Measurements from ENCODE around the gene SARDH. TPM values are rescaled to one million over a fixed set of nuclear protein-coding genes. Genes with fewer than 3 reads are reported as not detected.
A peak's percentile ranks its signal among the peaks of the same experiment; 100 is the strongest.
"Not testable (repeated sequence)": the region's sequence is repeated elsewhere in the genome, so short reads cannot be mapped to it uniquely, and the experiment has no call there.

The SARDH gene
- total RNA-seq, 2 experiments from 2014 or later: 5.5 to 5.6 TPM

DNA sequence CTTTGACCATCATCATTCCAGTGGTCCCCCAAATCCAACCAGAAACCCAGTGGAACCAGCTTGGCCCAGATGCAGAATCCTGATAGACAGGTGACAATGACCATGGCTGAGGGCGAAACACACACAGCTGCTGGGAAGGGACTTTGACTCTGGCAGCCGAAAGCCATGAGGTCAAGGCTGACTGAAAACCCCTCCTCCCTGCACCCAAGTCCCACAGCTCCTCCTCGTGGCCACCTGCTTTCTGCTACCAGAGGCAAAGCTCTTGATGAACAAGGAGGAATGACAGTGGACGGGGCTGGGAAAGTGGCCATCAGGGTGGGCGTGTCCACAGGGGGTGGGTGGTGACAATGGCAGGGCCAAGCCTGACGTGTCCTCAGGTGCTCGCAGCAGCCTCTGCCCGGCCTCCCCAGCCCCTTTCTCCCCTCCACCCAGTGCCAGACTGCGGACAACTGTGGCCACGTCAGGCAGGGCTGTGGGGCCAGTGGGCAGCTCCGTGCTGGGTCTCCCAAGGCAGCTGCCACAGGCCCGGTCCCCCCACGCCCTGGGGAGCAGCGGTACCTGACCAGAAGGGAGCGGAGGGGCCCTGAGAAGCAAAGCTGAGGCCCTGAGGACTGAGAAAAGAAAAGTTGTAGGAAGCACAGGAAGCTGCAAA is 30.8 kb upstream of the SARDH start:
- Mint-ChIP-seq H3K9me3 (peaks cover 8% of the 10 kb centered on the region), H3K27ac (no peak overlapping the region), H3K27me3 (no peaks in the 10 kb centered on the region), H3K4me1 (ENCODE audit: low read depth) (no peaks in the 10 kb centered on the region), H3K36me3 (ENCODE audit: low read depth) (peaks cover 16% of the 10 kb centered on the region), H3K4me3 (no peak overlapping the region)
- CTCF ChIA-PET: interaction anchor here (1.1 to 1.6 kb wide), 3 partner anchors 10 to 26 kb away, joined by 3 to 5 read pairs (median 3); no protein-coding TSS in a partner anchor
- ATAC-seq (no peak), DNase-seq (peak; percentile 25)
- intact Hi-C loops (cut with micrococcal nuclease): no loop called here
- POLR2A ChIA-PET: no interaction called here
- TF ChIP-seq, protein P1, sequence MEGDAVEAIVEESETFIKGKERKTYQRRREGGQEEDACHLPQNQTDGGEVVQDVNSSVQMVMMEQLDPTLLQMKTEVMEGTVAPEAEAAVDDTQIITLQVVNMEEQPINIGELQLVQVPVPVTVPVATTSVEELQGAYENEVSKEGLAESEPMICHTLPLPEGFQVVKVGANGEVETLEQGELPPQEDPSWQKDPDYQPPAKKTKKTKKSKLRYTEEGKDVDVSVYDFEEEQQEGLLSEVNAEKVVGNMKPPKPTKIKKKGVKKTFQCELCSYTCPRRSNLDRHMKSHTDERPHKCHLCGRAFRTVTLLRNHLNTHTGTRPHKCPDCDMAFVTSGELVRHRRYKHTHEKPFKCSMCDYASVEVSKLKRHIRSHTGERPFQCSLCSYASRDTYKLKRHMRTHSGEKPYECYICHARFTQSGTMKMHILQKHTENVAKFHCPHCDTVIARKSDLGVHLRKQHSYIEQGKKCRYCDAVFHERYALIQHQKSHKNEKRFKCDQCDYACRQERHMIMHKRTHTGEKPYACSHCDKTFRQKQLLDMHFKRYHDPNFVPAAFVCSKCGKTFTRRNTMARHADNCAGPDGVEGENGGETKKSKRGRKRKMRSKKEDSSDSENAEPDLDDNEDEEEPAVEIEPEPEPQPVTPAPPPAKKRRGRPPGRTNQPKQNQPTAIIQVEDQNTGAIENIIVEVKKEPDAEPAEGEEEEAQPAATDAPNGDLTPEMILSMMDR (IDR thresholded peaks at IDR 0.05): no peak

DNA sequence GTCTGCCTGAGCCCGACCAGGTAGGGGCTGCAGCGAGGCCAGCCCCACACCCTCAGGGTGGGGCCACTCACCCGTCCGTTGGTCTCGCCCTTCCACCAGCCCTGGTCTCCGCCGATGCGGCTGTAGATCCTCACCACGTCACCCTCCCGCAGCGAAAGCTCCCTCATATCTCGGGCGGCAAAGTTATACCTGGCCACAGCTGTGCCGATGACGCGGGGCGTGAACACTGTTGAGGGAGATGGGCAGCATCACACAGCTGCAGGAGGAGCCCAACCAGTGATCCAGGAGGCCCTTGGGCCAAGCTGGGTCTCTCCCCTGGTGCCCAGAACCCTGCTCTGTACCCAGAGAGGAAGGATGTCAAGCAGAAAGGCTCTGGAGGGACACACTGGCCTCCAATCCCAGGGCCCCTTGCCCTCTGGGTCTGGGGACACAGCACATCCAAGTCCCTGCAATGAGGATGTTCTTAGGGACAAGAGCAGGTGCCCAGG is 30.3 kb upstream of the SARDH start:
- CTCF ChIA-PET: interaction anchor here (1.1 to 1.6 kb wide), 3 partner anchors 10 to 25 kb away, joined by 3 to 5 read pairs (median 3); no protein-coding TSS in a partner anchor

DNA sequence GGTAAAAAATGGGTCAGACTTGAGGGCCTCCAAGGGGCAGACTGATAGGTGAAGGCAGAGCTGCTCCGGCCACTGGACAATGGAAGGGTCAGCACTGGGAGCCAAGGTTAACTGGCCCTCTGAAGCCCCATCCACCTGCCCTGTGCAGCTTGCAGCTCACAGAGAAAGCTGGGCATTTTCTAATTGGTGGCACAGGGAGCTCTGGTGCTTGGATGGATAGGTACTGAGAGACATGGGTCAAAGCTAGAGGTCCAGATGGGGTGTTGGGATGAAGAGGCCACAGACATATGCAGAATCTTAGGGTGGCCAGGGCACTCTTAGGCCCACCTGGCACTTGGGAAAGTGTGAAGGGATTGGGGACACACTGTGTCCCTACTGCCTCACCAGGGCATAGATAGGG is 29.5 kb upstream of the SARDH start:
- CTCF ChIA-PET: interaction anchor here (1.4 kb wide), 1 partner anchor 25 kb away, joined by 5 read pairs; no protein-coding TSS in a partner anchor

More for the DNA sequence above, 30.3 kb upstream of the SARDH start:
- TF ChIP-seq, protein P1 (IDR thresholded peaks at IDR 0.05): no peak
- no peaks in the 10 kb centered on the region for H3K4me1 Mint-ChIP-seq (ENCODE audit: low read depth)
- H3K27me3 Mint-ChIP-seq: no peaks in the 10 kb centered on the region
- H3K27ac Mint-ChIP-seq: no peak overlapping the region
- peaks cover 8% of the 10 kb centered on the region for H3K9me3 Mint-ChIP-seq
- H3K4me3 Mint-ChIP-seq: no peak overlapping the region
- ATAC-seq (no peak), DNase-seq (no peak)
- intact Hi-C loops (cut with micrococcal nuclease): no loop called here
- POLR2A ChIA-PET: no interaction called here
- peaks cover 19% of the 10 kb centered on the region for H3K36me3 Mint-ChIP-seq (ENCODE audit: low read depth)

DNA sequence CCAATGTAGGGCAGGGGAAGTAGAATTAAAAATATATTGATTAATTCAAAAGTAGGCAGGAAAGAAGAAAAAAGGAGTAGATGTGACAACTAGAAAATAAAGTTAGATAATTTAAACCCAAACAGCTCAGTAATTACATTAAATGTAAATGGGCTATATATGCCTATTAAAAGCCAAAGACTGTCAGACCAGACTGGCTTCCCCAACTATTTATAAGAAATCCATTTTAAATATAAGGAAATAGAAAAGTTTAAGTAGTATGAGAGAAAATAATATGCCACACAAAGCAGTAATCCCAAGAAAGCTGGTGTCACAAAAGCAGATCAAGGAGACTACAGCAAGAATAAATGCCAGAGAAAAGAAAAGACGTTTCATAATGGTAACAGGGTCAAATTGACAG is 28.9 kb upstream of the SARDH start:
- no peak for ATAC-seq
- TF ChIP-seq, protein P1 (IDR thresholded peaks at IDR 0.05): no peak
- CTCF ChIA-PET: interaction anchor here (0.9 kb wide), 1 partner anchor 42 kb away, joined by 3 read pairs; no protein-coding TSS in a partner anchor
- no peaks in the 10 kb centered on the region for H3K4me1 Mint-ChIP-seq (ENCODE audit: low read depth)
- H3K36me3 Mint-ChIP-seq (ENCODE audit: low read depth): peaks cover 19% of the 10 kb centered on the region
- no peak overlapping the region for H3K4me3 Mint-ChIP-seq
- DNase-seq: no peak
- peaks cover 8% of the 10 kb centered on the region for H3K9me3 Mint-ChIP-seq
- POLR2A ChIA-PET: no interaction called here
- no peak overlapping the region for H3K27ac Mint-ChIP-seq
- intact Hi-C loops (cut with micrococcal nuclease): no loop called here
- no peaks in the 10 kb centered on the region for H3K27me3 Mint-ChIP-seq

More for the DNA sequence above, 29.5 kb upstream of the SARDH start:
- no peak for ATAC-seq
- TF ChIP-seq, protein P1 (IDR thresholded peaks at IDR 0.05): no peak
- no peaks in the 10 kb centered on the region for H3K27me3 Mint-ChIP-seq
- POLR2A ChIA-PET: no interaction called here
- intact Hi-C loops (cut with micrococcal nuclease): no loop called here
- H3K27ac Mint-ChIP-seq: no peak overlapping the region
- H3K4me1 Mint-ChIP-seq (ENCODE audit: low read depth): no peaks in the 10 kb centered on the region
- peaks cover 19% of the 10 kb centered on the region for H3K36me3 Mint-ChIP-seq (ENCODE audit: low read depth)
- DNase-seq: no peak
- H3K4me3 Mint-ChIP-seq: no peak overlapping the region
- H3K9me3 Mint-ChIP-seq: peaks cover 8% of the 10 kb centered on the region

DNA sequence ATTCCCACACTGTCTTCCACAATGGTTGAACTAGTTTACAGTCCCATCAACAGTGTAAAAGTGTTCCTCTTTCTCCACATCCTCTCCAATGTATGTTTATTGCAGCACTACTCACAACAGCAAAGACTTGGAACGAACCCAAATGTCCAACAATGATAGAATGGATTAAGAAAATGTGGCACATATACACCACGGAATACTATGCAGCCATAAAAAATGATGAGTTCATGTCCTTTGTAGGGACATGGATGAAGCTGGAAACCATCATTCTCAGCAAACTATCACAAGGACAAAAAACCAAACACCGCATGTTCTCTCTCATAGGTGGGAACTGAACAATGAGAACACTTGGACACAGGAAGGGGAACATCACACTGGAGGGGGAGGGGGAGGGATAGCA is 28.1 kb upstream of the SARDH start:
- H3K4me3 Mint-ChIP-seq; H3K27me3 Mint-ChIP-seq; DNase-seq; H3K9me3 Mint-ChIP-seq; ATAC-seq; H3K4me1 Mint-ChIP-seq (ENCODE audit: low read depth); intact Hi-C loops (cut with micrococcal nuclease); H3K27ac Mint-ChIP-seq; POLR2A ChIA-PET: not testable (repeated sequence)
- CTCF ChIA-PET: interaction anchor here (0.9 kb wide), 1 partner anchor 41 kb away, joined by 3 read pairs; no protein-coding TSS in a partner anchor
- H3K36me3 Mint-ChIP-seq (ENCODE audit: low read depth): peaks cover 19% of the 10 kb centered on the region

All from activated CD8-positive, alpha-beta T cell treated with anti-CD3 and anti-CD28 coated beads for 36 hours (primary cell).